GM06990 (cell line): ENCODE data around the gene CHTF8.
"Not testable (repeated sequence)": the region's sequence is repeated elsewhere in the genome, so short reads cannot be mapped to it uniquely, and the experiment has no call there.

ENCODE experiments used
- DNase-seq: peaks from one replicate; pipeline ENCODE4 v3.0.0-alpha.2; 2011; ENCODE audit not compliant: insufficient read length; ENCODE audit errors: extremely low read depth
- H3K27me3 ChIP-seq: replicated peaks from 2 replicates; pipeline ENCODE4 v1.6.0; 2011; ENCODE audit warnings: low read length; ENCODE audit not compliant: control insufficient read depth, insufficient read depth
- H3K36me3 ChIP-seq: 2 replicates; pipeline ENCODE4 v1.5.1; 2011; ENCODE audit warnings: low read length; ENCODE audit not compliant: control insufficient read depth, insufficient read depth
- H3K4me3 ChIP-seq: replicated peaks from 2 replicates; pipeline ENCODE4 v1.5.1; 2011; ENCODE audit warnings: low read depth, mild to moderate bottlenecking, control low read depth, low read length
- TF ChIP-seq, protein P1 (sequence below): IDR thresholded peaks from 2 replicates; pipeline ENCODE4 v1.5.1; 2011; ENCODE audit warnings: low read length, control low read depth, mild to moderate bottlenecking, inconsistent platforms; ENCODE audit not compliant: insufficient read depth, poor library complexity, severe bottlenecking

The CHTF8 gene

DNA sequence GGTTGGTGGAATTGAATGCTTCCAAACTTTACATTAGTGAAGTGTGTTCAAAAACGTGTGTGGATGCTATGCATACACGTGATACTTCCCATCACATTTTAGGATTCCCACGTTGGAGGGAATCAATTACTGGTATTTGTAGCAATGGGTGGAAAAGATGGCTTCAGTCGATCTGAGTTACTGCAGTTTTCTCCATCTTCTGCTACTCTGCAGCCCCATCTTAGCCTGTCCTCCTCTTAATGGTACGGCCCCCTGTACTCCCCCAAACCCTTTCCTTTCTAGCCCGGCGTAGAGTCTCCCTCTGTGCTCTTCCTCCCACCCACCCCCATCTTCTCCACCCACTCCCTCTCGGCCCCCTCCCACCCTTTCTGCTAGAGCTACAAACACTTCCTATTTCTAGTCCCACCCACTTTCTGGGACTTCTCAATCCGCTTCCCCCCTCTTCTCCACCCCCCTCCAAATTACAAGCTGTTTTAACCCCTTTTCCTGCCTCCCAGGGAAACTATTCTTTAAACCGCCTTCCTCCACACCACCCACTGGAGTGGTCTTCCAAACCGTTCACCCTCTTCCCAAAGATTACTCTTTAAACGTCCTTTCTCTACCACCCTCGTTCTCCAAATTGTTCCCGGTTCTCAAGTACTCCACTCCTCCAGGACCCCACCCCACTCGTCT lies 1.1 kb downstream of the CHTF8 start:
- Histone ChIP-seq H3K36me3 (peaks cover under 1% of the 10 kb centered on the region), H3K4me3 (peak overlapping the region; percentile 97), H3K27me3 (no peaks in the 10 kb centered on the region)
- no peak for DNase-seq
- TF ChIP-seq, protein P1, sequence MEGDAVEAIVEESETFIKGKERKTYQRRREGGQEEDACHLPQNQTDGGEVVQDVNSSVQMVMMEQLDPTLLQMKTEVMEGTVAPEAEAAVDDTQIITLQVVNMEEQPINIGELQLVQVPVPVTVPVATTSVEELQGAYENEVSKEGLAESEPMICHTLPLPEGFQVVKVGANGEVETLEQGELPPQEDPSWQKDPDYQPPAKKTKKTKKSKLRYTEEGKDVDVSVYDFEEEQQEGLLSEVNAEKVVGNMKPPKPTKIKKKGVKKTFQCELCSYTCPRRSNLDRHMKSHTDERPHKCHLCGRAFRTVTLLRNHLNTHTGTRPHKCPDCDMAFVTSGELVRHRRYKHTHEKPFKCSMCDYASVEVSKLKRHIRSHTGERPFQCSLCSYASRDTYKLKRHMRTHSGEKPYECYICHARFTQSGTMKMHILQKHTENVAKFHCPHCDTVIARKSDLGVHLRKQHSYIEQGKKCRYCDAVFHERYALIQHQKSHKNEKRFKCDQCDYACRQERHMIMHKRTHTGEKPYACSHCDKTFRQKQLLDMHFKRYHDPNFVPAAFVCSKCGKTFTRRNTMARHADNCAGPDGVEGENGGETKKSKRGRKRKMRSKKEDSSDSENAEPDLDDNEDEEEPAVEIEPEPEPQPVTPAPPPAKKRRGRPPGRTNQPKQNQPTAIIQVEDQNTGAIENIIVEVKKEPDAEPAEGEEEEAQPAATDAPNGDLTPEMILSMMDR = no peak

DNA sequence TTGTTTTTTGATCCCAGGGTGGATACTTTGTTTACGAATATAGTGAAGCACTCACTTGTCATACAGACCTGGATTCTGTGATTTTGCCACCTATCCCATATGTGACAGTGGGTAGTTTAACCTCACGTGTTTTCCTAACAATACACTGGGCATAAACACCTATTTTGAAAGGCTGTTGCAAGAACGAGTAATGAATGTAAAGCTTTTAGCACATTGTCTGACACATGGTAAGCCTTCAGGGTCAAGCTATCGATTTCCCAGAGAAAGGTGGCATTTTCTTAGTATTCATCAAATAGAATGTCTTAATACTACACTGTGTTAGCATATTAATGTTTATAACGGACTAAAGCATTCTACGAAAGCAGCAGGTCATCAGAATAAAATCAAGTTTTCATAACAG lies 1.9 kb downstream of the CHTF8 start:
- TF ChIP-seq, protein P1 = no peak
- no peaks in the 10 kb centered on the region for H3K27me3 ChIP-seq
- peaks cover 3% of the 10 kb centered on the region for H3K36me3 ChIP-seq
- DNase-seq = no peak
- peak overlapping the region; percentile 97; the same call in 1 of the 2 replicates for H3K4me3 ChIP-seq

DNA sequence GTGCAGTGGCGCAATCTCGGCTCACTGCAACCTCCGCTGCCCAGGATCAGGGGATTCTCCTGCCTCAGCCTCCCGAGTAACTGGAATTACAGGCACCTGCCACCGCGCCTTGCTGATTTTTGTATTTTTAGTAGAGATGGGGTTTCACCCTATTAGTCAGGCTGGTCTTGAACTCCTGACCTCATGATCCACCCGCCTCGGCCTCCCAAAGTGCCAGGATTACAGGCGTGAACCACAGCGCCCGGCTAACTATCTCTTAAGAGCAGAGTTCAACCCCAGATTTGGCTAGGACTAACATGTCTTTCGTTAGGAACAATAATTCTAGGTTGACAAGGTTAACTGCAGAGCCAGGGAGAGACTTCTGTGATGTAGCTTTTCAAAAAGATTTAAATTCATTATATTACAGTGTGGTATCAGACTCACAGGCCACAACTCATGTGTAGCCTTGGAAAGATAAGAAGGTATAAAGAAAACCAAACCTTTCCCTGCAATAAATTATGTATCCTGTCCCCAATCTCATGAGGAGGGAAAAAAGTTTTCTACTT lies 4.3 kb downstream of the CHTF8 start:
- DNase-seq = no peak
- Histone ChIP-seq H3K27me3 (no peaks in the 10 kb centered on the region), H3K36me3 (peaks cover 3% of the 10 kb centered on the region), H3K4me3 (no peak overlapping the region)
- TF ChIP-seq, protein P1 = no peak

DNA sequence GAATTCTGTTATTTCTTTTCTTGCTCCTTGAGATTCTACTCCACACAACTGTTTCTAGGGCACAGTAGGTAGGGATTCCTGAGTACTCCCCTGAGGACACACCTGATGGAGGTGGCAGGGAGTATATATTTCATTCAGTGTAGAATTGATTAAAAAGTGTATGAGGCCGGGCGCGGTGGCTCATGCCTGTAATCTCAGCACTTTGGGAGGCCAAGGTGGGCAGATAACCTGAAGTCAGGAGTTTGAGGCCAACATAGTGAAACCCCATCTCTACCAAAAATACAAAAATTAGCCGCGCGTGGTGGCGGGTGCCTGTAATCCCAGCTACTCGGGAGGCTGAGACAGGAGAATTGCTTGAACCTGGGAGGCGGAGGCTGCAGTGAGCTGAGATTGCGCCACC lies 5.6 kb downstream of the CHTF8 start:
- H3K4me3 ChIP-seq, DNase-seq, H3K36me3 ChIP-seq, H3K27me3 ChIP-seq: not testable (repeated sequence)

DNA sequence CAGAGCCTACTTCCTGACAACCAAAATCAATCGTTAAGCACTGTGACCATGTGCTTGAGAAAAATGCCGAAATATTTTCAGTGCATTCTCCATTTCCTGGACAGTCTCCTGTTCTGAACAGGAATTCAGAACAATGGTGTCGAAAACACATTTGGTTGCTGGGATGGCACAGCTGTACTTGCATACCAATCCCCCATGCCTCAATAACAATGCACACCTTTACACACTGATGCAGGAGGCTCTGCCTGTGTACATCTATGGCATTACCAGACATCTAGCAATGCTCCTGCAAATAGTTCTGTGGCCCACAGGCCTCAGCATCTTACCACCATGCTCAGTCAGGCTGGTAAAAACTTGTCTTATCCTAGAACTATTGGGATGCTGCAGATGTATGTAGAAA lies 6.2 kb downstream of the CHTF8 start:
- DNase-seq = no peak
- Histone ChIP-seq H3K36me3 (peaks cover 4% of the 10 kb centered on the region), H3K27me3 (no peaks in the 10 kb centered on the region), H3K4me3 (no peak overlapping the region)
- TF ChIP-seq, protein P1 = no peak

DNA sequence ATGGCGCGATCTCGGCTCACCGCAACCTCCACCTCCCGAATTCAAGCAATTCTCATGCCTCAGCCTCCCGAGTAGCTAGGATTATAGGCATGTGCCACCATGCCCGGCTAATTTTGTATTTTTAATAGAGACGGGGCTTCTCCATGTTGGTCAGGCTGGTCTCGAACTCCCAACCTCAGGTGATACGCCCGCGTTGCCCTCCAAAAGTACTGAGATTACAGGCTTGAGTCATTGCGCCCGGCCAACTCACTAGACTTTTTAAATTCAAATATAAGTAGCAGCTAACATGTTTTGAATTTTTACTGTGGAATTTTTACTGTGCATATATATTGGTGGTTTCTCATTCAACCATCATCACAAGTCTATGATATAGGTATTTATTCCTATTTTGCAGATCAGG lies 7.4 kb downstream of the CHTF8 start:
- H3K36me3 ChIP-seq = peaks cover 12% of the 10 kb centered on the region
- not testable (repeated sequence) for DNase-seq, H3K4me3 ChIP-seq, H3K27me3 ChIP-seq

DNA sequence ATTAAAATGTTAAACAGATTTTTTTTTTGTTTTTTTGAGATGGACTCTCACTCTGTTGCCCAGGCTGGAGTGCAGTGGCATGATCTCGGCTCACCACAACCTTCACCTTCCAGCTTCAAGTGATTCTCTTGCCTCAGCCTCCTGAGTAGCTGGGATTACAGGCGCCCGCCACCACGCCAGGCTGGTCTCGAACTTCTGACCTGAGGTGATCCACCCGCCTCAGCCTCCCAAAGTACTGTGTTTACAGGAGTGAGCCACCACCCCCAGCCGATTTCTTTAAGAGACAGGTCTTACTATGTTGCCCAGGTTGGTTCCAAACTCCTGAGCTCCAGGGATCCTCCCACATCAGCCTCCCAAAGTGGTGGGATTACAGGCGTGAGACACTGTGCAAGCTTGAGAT lies 8.0 kb downstream of the CHTF8 start:
- not testable (repeated sequence) for H3K27me3 ChIP-seq, H3K4me3 ChIP-seq, DNase-seq
- peaks cover 14% of the 10 kb centered on the region for H3K36me3 ChIP-seq
